ENCODE results near the gene ALG1.
"Not testable (repeated sequence)": the region's sequence is repeated elsewhere in the genome, so short reads cannot be mapped to it uniquely, and the experiment has no call there.

ALG1 gene

GRCh38 chr16:5116780-5117295 is 45.2 kb downstream of the ALG1 start:
- not testable (repeated sequence) for H3K36me3 ChIP-seq (ENCODE audit: insufficient read depth, low read length); H3K4me1 ChIP-seq (ENCODE audit: control insufficient read depth, insufficient read depth, low read length); H3K9ac ChIP-seq (ENCODE audit: low read depth, low read length); H3K9me3 ChIP-seq (replicated peaks; ENCODE audit: low read length); H3K4me2 ChIP-seq (ENCODE audit: low read length); H3K4me3 ChIP-seq (ENCODE audit: low read length)
- peaks cover 11% of the 10 kb centered on the region for H3K27me3 ChIP-seq (ENCODE audit: control insufficient read depth, insufficient read depth, low read length)

- H3K36me3 ChIP-seq (ENCODE audit: insufficient read depth, low read length); H3K4me3 ChIP-seq (ENCODE audit: low read length); H3K4me2 ChIP-seq (ENCODE audit: low read length); H3K9ac ChIP-seq (ENCODE audit: low read depth, low read length); H3K9me3 ChIP-seq (replicated peaks; ENCODE audit: low read length); H3K4me1 ChIP-seq (ENCODE audit: control insufficient read depth, insufficient read depth, low read length): not testable (repeated sequence)
- H3K27me3 ChIP-seq (ENCODE audit: control insufficient read depth, insufficient read depth, low read length) = peaks cover 11% of the 10 kb centered on the region
These were observed 45.9 kb downstream of the ALG1 start for GRCh38 chr16:5117300-5118087.

GRCh38 chr16:5131467-5132004 is 59.9 kb downstream of the ALG1 start:
- H3K4me1 ChIP-seq (ENCODE audit: control insufficient read depth, insufficient read depth, low read length); H3K27me3 ChIP-seq (ENCODE audit: control insufficient read depth, insufficient read depth, low read length); H3K9ac ChIP-seq (ENCODE audit: low read depth, low read length); H3K9me3 ChIP-seq (replicated peaks; ENCODE audit: low read length); H3K4me2 ChIP-seq (ENCODE audit: low read length); H3K36me3 ChIP-seq (ENCODE audit: insufficient read depth, low read length); H3K4me3 ChIP-seq (ENCODE audit: low read length): not testable (repeated sequence)

DNA sequence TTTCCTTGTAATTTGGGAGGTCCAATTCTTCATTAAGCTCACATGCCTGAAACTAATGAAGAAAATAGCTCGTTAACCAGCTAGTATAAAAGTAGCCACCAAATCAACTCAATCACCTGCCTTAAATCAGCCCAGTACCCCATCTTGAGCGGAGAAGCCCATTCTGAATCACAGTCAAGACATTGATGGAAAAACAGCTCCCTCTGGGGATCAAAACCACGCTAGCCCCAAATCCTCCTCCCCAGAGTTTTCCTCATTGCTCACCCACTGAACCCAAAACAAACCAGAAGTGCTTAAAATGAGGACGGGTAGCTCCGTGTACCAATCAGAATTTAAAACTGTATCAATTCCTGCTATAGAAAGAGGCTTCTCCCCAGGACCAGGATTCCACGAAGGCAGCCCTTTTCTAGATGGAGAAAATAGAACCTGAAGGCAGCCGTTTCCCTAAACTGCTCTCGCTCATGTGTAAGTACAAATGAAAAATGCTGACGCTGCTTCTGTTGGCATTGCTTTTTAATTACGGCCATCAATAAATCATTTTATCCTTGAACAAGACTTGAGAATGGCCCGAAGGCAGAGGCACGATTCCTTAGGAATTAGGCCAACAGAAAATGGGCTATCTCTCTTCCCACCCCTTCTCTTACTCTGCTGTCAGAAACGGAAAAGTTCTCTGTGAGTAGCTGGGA is 61.4 kb downstream of the ALG1 start:
- H3K4me1 ChIP-seq (ENCODE audit: control insufficient read depth, insufficient read depth, low read length); H3K9ac ChIP-seq (ENCODE audit: low read depth, low read length); H3K36me3 ChIP-seq (ENCODE audit: insufficient read depth, low read length); H3K4me2 ChIP-seq (ENCODE audit: low read length); H3K9me3 ChIP-seq (replicated peaks; ENCODE audit: low read length); H3K27me3 ChIP-seq (ENCODE audit: control insufficient read depth, insufficient read depth, low read length); H3K4me3 ChIP-seq (ENCODE audit: low read length): not testable (repeated sequence)

DNA sequence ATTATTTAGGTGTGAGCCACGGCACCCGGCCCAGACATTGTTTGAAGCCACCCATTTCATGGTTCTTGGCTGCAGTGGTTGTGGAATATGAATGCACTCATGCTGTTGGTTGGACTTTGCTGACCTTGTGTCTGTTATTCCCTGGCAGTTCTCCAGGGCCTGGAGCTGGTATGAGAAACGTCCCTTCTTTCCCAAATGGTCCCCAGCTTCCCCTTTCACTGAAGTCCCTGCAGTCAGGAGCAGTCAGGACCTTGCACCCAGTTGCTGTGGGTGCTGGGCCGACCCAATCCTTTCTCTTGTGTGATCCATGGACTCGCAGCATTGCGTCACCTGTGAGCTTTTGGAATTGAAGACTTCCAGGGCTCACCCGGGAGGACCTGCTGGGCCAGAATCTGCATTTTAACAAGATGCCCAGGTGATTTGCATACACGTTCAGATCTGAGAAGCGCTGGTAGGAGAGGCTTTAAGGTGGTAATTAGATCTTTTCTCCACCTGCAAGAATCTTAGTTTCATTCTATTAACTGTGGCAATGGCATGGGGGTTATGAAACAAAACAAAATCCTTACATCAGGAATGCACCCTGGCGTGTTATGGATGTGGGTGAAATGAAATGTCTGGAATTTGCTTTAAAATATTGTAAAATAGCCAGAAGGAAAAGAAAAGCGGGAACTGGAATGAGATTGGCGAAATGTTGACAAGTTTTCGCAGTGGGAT is 63.3 kb downstream of the ALG1 start:
- not testable (repeated sequence) for H3K4me2 ChIP-seq (ENCODE audit: low read length); H3K4me3 ChIP-seq (ENCODE audit: low read length); H3K36me3 ChIP-seq (ENCODE audit: insufficient read depth, low read length); H3K27me3 ChIP-seq (ENCODE audit: control insufficient read depth, insufficient read depth, low read length); H3K9ac ChIP-seq (ENCODE audit: low read depth, low read length); H3K4me1 ChIP-seq (ENCODE audit: control insufficient read depth, insufficient read depth, low read length); H3K9me3 ChIP-seq (replicated peaks; ENCODE audit: low read length)

Measured in skeletal muscle satellite cell (primary cell).